Medulla oblongata (tissue), 1 donor: ENCODE data around the gene UGT1A4.

ENCODE experiments used
- DNase-seq: peaks from one replicate; pipeline ENCODE4 v3.0.0-alpha.2; 2015; ENCODE audit errors: extremely low spot score

The UGT1A4 gene

GRCh38 chr2:233811087-233811486 is 92.6 kb downstream of the UGT1A4 start:
- no peak for DNase-seq

GRCh38 chr2:233811732-233812131 is 93.2 kb downstream of the UGT1A4 start:
- DNase-seq = no peak

- DNase-seq = no peak
These were observed 94.9 kb downstream of the UGT1A4 start for GRCh38 chr2:233813236-233814055.

GRCh38 chr2:233814056-233814835 is 95.7 kb downstream of the UGT1A4 start:
- no peak for DNase-seq

GRCh38 chr2:233815861-233816260 is 97.3 kb downstream of the UGT1A4 start:
- DNase-seq = no peak

- no peak for DNase-seq
These were observed 97.8 kb downstream of the UGT1A4 start for GRCh38 chr2:233816334-233816733.

- no peak for DNase-seq
These were observed 98.2 kb downstream of the UGT1A4 start for GRCh38 chr2:233816771-233817170.

GRCh38 chr2:233817361-233817911 is 98.9 kb downstream of the UGT1A4 start:
- DNase-seq = no peak

GRCh38 chr2:233817995-233818638 is 99.6 kb downstream of the UGT1A4 start:
- no peak for DNase-seq

GRCh38 chr2:233818639-233819621 is 100.4 kb downstream of the UGT1A4 start:
- no peak for DNase-seq

GRCh38 chr2:233819884-233820773 is 101.6 kb downstream of the UGT1A4 start:
- DNase-seq = no peak

- DNase-seq = no peak
These were observed 102.2 kb downstream of the UGT1A4 start for GRCh38 chr2:233820774-233821105.

- DNase-seq = no peak
These were observed 102.7 kb downstream of the UGT1A4 start for GRCh38 chr2:233821196-233821595.

- no peak for DNase-seq
These were observed 103.2 kb downstream of the UGT1A4 start for GRCh38 chr2:233821709-233822100.

GRCh38 chr2:233822101-233822771 is 103.7 kb downstream of the UGT1A4 start:
- no peak for DNase-seq
